Lower leg skin (tissue), 3 donors: Measurements from ENCODE around the gene SLC12A2.

Source experiments
- POLR2A ChIP-seq, 2 donors: fragments of 450-650 bp; IDR thresholded peaks; one replicate each; pipeline ENCODE4 v1.6.1; 2016 to 2017; ENCODE audit warnings: antibody characterized with exemption in 2 of 2, mild to moderate bottlenecking in 1 of 2, moderate library complexity in 1 of 2
- TF ChIP-seq, protein P1 (sequence below), 3 donors: fragments of 450-650 bp; IDR thresholded peaks; one replicate each; pipeline ENCODE4 v1.5.1; 2016; ENCODE audit warnings: antibody characterized with exemption in 3 of 3, mild to moderate bottlenecking in 3 of 3, moderate library complexity in 2 of 3

DNA sequence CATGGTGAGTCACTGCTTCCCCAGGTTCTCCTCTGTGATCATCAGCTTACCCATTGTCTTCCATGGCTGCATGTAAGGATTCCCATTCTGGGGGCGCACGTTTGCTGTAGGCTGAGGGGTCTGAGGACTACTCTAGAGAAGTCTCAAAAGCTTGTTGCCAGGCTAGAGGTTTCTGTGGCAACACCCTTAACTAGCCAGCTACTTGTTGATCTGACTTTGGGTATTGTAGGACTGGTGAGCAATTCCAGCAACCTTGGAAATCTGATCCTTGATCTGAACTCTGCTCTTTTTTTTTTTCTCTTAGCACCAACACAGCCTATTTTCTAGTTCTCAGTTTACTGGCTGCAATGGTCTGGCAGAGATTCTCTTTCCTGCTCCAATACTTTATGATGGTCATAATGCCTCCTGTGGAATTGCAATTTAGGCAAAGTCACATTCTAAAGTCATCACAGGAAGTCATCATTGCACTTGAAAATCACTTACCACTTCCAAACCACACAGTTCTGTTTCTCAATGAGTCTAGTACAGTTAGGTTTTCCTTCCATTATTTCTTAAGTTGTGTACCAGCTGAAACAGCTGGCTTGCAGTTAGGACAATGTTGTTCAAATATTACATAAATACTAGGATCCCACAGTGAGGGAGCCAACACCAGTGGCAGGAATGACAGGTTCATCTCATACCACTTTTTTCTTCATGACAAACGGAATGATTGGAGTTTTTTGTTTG is 110.3 kb downstream of the SLC12A2 start:
- TF ChIP-seq, protein P1, sequence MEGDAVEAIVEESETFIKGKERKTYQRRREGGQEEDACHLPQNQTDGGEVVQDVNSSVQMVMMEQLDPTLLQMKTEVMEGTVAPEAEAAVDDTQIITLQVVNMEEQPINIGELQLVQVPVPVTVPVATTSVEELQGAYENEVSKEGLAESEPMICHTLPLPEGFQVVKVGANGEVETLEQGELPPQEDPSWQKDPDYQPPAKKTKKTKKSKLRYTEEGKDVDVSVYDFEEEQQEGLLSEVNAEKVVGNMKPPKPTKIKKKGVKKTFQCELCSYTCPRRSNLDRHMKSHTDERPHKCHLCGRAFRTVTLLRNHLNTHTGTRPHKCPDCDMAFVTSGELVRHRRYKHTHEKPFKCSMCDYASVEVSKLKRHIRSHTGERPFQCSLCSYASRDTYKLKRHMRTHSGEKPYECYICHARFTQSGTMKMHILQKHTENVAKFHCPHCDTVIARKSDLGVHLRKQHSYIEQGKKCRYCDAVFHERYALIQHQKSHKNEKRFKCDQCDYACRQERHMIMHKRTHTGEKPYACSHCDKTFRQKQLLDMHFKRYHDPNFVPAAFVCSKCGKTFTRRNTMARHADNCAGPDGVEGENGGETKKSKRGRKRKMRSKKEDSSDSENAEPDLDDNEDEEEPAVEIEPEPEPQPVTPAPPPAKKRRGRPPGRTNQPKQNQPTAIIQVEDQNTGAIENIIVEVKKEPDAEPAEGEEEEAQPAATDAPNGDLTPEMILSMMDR (IDR thresholded peaks at IDR 0.05) = no peak
- TF ChIP-seq POLR2A (IDR thresholded peaks at IDR 0.05) = no peak
